Activated T-cell treated with anti-CD3 and anti-CD28 coated beads for 4 hours (primary cell): ENCODE data around the gene TLCD3B.
"Not testable (repeated sequence)": the region's sequence is repeated elsewhere in the genome, so short reads cannot be mapped to it uniquely, and the experiment has no call there.

Source experiments
- DNase-seq: peaks from one replicate; pipeline ENCODE4 v3.0.0-alpha.2; 2020

The TLCD3B gene

DNA sequence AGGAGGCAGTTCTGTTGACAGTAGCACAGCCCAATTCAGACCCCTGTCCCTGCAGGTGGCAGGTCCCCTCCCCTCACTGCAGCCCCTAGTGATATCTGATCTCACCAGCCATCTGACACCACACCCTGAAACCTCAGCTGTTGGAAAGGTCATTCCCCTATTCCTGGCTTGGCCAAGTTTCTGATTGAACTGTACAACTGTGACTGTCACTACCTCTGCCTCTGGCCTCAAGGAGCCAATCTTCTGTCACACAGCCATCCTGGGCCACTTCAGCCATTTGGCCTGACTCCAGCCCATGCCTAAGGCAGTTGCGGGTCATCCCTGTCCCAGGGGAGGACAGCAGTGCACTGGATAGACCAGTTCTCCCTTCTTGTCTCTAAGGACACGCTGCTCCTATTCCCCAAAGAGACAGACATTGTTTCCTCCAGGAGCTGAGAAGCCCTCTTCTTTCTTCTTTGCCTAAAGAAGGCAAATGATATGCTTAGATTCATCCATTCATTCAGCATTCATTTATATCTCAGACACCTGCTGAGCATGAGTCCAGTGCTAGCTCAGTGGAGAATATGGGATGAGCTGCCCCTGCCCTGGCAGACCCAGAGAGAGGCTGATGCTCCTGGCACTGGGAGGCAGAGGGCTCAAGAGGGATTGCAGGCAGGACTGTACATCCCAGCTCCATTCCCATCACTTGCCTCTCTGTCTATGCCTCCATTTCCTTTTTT lies 29.9 kb upstream of the TLCD3B start:
- DNase-seq = no peak

DNA sequence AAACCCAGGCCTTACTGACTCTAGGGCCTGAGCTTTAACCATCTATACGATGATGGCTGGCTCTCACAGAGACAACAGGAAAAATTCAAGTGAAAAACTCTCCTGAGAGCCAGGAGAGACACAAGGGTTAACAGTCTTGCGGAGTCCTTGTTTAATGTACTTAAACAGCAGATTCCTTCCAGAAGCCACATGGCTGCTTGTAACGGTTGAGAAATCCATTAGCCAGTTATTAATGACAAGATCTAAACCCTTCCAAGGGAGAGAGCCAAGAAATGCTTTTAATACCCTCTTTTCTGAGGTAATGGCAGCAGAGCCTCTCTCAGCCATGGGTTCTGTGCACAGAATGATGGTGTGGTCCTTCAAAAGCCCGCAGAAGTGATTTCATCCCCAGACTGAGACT lies 29.3 kb upstream of the TLCD3B start:
- DNase-seq = no peak

DNA sequence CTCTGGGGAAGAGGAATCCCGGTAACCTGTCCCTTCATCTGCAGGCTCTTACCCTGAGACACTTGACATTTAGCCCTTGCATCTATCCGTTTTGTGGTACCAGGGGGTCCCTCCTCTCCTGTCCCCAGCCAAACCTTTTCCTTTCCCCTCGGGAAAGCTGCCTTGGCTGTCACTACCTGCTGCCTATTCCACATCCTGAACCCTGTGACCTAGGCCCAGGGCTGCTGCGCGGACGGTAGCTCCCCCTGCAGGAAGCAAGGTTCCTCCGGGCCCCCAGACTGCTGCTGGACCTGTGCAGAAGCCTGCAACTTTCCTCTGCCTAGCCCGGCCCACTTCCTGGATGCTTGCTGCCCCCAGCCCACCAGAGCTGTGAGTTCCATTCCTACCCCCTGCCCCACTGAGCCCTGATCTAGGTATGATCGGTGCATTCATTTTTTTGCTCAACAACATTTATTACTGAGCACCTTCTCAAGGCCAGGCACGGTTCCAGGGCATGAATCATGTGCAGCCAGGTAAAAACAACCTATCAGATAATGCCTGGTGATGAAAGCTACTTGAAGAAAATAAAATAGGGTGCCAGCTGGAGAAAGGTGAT lies 24.0 kb upstream of the TLCD3B start:
- DNase-seq = no peak

DNA sequence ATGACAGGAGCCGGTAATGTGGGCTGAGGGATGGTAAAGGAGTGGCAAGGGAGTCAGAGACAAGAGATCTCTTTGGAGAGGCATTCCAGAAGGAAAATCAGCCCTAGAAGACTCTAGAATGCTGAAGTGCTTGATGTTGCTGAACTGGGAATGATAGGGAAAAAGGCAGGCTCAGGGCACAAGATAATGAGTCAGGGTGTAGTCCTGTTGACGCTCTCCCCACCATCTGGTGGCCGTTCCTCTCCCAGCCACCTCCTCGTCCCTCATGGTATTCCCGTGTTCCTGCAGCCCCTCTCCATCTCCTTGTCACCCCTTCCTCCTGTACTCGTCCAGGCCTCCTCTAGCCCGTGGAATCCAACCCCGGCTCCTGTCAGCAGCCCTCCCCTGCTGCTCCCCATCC lies 23.4 kb upstream of the TLCD3B start:
- no peak for DNase-seq

DNA sequence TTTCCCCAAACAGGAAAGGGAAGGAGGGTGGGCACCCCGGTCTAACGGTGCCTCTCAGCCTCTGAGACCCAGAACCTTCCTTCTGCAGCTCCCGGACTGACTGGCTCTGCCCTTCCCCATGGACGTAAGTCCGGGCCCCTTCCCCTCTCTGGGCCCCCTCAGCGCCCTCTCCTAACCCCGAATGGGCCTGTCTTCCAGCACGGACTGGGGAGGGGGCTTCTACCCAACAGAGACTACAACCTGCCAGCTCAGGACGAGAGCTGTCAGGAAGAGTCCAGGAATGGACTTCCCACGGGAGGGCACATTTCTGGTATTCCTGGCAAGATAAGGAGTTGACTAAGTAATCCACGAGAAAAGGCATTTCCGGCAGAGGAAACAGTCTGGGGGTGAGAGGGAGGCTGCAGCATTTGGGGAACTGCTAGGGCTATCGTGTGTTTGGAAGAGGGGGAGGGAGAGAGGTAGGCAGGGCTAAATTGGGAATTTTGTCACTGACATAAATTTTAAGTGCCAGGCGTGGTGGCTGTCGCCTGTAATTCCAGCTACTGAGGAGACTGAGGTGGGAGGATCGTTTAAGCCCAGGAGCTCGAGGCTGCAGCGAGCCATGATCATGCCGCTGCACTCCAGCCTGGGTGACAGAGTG lies 22.4 kb upstream of the TLCD3B start:
- no peak for DNase-seq

DNA sequence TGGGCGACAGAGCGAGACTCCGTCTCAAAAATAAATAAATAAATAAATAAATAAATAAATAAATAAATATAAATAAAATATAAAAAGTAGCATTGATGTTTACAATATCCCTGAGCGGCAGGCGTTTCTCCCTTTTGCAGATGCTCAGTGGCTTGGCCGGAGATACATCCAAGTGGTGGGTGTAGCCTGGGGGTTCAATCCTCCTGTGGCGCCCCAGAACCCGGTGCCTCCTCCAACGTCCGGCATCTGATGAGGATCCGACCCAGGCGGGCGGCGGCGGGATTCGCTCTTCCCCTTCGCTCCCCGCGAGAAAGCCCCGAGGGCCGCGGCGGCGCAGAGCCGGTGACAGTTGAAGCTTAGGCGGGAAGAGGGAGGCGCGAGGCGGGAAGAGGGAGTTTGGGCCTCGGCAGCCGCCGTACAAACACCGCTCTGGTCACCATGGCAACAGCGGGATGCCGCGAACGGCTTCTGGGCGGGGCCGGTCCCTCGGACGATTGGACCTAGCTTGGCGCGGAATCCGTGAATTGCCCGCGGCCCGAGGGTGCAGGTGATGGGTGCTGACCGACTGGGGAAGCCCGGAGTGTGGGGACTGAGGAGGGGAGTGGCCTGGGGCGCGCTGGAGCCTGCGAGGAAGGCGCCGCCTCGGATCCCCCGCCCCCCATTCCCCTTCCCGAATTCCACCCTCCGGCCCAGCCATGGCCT lies 21.8 kb upstream of the TLCD3B start:
- DNase-seq = peak; percentile 87

DNA sequence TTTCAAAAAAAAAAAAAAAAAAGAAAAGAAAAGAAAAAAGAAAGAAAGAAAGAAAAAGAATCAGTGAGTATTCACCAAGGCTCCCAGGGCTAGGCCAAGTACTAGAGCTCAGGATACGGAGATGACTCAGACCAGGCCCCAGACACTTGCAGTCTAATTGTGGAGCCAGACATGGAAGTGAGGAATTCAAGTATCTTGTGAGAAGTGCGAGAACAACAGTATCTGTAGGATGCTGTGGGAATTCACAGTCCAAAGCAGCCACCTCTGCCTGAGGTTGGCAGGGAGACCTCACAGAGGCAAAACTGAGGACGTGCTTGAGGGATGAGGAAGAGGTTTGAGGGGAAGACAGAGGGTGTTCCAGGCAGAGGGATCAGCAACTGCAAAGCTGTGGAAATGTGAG lies 20.4 kb upstream of the TLCD3B start:
- no peak for DNase-seq

DNA sequence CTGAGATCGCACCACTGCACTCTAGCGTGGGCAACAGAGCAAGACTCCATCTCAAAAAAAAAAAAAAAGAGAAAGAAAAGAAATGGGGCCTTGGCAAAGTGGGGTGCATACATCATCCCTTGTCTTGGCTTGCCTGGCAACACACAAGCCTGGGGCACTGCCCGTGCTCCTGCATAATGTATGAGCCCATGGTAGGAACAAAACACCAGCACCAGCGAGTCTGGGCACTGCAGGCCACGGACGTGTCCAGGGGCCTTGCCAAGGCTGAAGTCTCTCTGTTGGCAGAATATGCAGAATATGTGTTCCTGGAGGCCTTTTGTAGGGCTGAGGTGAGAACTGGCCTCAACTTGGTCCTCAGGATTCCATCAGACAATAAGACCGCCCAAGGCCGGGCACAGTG lies 18.8 kb upstream of the TLCD3B start:
- no peak for DNase-seq

DNA sequence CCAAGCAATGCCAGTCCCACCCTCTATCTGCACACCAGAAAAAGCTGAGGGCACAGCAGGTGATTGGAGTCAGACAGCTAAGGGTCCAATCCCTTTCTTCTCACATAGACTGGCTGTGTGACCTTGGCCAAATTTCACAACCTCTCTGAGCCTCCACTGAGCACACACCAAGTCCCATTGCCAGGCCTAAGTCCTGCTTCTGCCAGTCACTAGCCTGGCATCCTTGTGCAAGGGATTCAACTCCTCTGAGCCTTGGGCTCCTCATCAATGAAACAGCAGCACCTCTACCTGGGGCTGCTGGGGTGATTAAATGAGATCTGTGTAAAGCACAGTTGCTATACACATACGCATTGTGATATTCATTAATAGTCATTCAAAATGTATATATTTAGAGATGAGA lies 15.5 kb upstream of the TLCD3B start:
- no peak for DNase-seq

DNA sequence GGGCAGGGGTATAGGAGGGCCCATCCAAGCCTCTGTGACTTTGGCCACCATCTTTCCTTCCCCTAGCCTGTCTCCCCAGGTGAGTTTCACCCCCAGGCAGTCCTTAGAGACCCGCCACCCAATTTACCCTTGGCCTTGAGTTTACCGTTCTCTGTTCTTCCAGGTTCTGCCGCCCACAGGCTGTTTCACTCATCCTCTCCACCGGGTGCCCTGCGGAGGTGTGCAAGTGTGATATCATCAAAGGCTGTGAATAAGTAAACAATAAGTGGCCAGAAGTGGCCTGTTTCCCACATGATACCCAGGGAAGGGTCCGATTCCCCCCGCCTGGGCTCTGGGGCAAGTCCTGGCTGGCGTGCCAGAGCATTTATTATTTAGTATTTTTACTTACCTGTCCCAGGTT lies 15.1 kb upstream of the TLCD3B start:
- no peak for DNase-seq

DNA sequence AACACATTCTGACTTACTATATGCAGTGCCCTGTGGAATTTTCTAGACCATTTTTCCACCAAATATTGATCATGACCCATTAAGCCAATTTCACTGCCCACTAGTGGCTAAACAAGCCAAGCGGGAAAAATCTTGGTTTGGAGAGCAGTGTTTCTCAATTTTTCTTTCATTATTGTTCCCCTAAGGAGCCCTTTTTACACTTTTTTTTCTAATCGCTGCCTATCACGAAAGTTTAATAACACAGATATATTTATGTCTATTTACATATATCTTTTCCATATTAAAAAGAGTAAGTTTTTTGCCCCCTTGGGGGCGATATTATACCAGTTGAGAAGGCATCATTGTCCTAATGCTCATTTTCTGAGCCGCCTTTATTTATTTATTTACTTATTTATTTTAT lies 10.8 kb upstream of the TLCD3B start:
- no peak for DNase-seq

DNA sequence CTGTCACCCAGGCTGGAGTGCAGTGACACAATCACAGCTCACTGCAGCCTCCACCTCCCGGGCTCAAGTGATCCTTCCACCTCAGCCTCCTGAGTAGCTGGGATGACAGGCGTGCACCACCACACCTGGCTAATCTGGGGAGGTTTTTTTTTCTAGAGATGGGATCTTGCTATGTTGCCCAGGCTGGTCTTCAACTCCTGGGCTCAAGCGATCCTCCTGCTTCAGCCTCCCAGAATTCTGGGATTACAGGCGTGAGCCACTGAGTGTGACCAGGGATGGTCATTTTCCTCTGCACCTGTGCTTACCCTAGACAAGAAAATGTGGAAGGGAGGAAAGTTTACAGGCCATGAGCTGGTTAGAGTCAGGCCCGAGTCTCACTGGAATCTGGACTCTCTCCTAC lies 9.6 kb upstream of the TLCD3B start:
- DNase-seq = not testable (repeated sequence)

DNA sequence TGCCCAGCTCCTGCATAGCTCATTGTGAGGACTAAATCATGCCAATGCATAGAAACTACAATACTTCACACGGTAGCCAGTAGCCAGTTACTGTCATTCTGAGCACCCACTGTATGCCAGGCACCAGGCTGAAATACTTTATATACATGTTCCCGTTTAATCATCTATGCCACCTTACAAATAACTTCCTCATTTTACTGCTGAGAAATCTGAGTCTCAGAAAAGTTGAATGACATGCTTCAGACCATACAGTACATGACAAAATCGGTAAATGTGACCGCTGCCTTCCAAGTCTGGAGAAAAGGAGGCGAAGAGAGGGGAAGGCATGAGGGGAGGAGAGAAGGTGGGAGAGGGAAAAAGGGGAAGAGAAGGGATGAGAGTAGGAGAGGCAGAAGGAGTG lies 9.2 kb upstream of the TLCD3B start:
- DNase-seq = no peak

DNA sequence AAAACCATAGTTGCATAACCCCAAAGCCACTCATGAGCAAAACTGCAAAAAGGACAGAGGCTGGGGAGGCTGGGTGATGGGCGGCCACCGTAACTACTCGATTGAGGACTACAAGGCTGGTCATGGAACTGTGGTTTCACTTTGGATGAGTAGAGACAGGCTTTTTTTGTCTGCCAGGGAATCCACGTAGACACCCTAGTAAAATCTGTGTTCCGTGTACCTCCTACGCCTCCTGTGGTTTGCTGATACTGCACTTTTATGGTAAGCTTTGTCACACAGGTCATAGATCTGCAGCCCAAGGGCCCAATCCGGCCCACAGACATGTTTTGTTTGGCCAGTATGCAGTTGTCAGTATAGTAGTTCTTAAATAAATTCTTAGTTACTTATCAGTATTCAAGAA lies 2.2 kb upstream of the TLCD3B start:
- DNase-seq = no peak

DNA sequence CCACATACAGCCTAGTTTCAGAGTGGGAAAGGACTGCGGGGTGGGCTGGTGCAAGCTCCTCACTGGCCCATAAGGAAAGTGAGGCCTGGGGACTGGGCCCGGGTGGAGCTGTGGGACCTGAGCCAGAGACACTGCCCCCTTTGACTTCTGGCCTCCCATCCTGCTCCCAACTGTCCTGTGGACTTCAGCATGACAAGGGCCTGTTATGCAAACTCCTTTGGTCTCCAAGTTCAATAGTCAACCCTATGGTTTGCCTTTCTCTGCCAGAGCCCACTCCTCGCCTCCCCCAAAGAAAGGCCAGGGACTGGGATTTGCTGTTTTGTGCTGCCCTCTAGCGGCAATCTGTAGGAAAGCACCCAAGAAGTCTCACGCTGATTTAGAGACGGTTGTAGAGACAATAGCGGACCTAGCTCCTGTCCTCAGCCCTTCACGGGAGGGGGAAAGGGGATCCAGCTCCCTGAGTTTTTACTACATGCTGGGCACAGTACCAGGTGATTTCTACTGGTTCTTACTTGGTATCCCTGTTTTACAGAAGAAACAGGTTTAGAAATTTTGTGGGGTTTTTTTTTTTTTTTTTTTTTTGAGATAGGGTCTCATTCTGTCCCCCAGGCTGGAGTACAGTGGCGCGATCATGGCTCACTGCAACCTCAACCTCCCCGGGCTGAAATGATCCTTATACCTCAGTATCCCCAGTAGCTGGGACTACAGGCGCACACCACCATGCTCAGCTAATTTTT lies 1.2 kb upstream of the TLCD3B start:
- DNase-seq = peak; percentile 46

DNA sequence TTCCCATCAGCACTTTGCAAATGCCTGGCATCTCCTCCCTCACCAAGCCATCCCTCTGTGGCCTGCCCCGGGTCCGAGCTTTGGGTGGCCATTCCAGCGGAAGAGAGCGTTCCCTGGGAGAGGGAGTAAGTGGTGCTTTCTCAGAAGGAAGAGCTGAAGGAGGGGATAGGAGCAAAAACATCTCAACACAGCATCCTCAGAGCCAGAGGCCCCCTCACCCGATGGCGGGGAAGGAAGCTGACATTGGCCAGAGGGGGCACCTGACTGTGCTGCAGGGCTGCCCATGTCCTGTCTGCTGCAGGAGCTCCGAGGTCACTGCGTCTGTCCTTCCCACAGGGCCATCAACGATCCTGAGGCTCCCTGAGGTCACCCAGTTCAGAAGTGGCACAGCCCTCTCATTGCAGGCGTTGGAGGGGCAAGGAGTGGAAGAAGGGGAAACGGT lies 427 bp upstream of the TLCD3B start:
- no peak for DNase-seq

DNA sequence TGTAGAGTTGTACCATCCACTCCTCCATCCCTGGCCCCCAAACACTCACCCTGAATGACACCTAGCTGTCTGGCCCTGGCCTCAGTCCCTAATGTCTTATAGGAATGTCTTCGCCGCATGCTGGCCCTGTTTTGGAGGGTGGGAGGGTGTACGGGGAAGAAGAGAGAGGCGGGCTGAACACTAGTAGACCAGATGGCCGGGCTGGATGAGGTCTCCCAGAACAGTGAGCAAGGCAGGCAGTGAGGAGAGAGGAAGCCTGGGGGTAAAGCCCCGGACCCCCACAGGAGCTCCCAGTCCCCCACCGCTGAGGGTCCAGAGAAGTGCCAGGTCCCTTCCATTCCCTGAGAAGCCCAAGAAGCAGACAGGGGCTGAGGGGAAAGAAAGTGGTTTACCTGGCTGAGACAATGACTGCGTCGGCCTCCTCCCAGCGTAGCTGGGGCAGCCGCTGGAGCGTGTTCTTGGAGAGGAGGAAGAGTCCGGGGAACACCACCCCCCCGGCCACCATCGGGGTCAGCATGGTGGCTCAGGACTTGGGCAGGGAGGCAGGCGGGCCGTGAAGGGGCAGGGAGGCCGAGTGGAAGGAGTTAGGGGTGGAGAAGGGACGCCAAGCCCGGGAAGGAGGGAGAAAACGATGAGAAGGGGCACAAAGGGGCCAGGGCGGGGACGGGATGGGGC lies 923 bp downstream of the TLCD3B start:
- no peak for DNase-seq

DNA sequence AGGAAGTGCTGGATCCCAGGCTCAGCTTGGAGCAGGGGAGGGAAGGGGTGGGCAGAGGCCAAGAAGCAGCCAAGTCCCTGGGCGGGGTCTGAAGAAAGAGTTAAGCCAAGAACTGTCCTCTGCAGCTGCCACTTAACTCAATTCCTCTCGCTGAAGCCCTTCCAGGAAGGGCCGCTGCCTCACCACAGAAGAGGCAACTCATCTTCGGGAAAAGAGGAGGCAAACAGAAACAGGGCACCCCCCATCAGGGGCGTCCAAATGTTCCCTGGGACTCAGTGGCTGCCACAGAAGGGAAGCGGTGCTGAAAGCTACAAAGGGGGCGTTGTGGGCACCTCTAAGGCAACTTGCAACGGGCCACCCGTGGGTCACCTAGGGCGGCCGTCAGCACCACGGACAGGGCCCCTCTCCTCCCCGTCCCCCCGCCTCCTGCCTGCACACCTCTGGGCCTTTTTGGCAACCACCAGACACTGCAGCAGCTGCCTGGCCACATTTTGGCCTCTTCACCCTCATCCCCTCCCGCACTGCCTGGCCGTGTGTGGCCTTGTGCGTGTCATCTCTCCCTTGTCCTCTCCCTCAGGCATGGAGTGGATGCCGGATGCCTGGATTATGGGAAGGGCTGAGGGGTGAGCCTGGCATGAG lies 2.5 kb downstream of the TLCD3B start:
- no peak for DNase-seq

DNA sequence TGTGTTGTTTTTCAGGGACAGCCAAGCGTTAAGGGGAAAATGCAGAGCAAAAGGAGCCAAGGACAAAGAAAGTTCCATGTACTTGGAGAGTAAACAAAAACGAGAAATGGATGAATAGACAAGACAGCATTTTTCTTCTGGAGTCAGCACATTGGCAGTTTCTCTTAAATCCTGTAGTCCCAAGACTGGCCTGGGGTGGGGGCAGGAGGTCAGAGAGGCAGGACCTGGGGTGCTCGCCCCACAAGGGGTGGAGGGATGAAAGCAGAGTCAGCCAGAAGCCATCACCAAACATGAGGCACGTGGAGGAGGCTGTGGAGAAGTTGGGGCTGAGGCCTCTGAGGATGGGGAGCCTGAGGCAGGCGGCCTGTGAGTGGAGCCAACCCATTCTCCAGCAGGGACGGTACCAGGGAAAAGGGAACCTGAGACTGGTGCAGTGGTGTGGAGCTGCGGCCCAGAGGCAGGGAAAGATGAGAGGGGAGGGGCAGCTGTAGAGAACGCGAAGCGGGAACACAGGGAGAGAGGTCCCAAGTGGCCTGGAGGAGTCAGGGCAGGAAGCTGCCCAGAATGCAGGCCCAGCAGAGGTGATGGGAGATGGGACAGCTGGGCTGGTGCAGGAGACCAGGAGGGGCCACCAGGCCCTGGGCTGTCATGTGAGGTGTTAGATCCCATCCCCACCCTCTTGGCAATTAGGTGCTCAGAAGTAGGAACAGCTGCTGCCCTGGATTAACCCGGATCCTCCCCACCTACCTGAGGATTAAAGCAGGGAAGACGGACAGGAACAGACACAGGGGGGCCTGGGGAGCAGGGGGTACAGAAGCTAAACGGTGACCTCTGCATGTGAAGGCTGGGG lies 3.3 kb downstream of the TLCD3B start:
- no peak for DNase-seq

DNA sequence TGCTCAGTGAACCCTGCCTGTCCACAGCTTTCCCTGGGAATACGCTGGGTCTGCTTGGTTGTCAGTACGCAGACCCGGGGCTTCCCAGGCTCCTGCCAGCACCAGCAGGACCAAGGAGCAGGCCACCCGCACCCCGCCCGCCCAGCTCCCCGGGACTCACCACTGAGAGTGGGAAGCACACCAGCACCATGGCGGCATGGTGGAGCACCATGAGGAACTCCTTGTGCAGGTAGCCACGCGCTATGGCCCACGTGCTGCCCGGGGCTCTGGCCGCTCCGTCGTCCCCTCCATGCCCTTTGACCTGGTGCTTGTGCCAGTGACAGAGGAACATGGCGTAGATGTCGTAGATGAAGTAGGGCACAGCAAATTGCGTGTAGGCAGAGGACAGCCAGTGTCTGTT lies 4.6 kb downstream of the TLCD3B start:
- no peak for DNase-seq

DNA sequence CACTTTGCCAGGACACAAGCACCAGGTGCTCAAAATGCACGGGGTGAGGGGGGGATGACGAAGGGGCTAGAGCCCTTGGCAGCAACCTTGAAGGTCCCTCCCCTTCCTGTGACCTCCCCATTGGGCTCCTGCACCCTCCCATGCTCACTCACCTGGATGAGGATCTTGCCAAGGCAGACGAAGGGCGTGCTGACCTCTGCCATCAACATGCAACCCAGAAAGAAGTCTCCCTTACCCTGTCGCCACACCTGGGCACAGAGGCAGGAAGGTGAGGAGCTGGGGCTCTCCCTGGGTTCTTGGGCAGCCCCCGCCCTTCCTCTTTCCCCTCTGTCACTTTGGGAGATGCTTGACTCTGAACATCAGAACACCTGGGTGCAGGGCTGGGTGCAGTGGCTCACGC lies 5.5 kb downstream of the TLCD3B start:
- DNase-seq = no peak
